ENCODE results near the gene FAF1. TPM values are rescaled to one million over a fixed set of nuclear protein-coding genes. Genes with fewer than 3 reads are reported as not detected.

Gene FAF1
- total RNA-seq, 2 donors from 2014 or later: 60.3 to 66.7 TPM

DNA sequence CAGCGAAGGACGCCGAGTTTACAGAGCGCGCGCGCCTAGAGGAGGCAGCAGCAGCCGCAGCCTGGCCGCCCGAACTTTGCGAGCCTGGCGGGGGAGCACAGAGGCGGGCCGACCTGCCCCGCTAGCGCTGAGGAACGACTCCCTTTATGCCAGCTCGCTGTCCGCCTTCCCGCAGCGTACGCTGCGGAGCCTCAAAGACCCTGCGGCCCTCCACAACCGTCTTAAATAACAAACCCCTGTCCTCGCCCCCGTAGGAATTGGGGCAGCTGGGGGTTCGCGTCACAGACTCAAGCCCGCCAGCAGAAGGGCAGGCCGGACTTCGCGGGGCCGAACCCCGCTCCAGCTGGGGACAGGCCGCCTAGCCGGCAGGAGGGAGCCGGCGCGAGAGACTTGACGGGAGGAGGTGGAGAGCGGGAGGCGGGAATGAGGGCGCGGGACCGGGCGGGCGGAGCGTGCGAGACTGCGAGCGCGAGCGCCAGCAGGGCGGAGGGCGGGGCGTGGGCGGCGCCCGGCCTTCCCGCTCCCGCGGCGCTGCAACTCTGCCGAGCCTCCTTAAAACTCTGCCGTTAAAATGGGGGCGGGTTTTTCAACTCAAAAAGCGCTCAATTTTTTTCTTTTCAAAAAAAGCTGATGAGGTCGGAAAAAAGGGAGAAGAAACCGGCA, 8.2 kb upstream of the FAF1 start:
- Histone ChIP-seq H3K36me3 (no peaks in the 10 kb centered on the region), H3K9ac (ENCODE audit: low read depth in 2 of 2, low read length in 2 of 2) (peak overlapping the region; percentile 88 to 97), H3K4me1 (no peaks in the 10 kb centered on the region), H3K9me3 (no peaks in the 10 kb centered on the region), H3K27ac (peak overlapping the region; percentile 92), H3K4me3 (peak overlapping the region; percentile 79), H3K27me3 (no peaks in the 10 kb centered on the region)
- DNase-seq: peak; percentile 93
- intact Hi-C loops (cut with DNase I): no loop called here
- TF ChIP-seq, protein P1, sequence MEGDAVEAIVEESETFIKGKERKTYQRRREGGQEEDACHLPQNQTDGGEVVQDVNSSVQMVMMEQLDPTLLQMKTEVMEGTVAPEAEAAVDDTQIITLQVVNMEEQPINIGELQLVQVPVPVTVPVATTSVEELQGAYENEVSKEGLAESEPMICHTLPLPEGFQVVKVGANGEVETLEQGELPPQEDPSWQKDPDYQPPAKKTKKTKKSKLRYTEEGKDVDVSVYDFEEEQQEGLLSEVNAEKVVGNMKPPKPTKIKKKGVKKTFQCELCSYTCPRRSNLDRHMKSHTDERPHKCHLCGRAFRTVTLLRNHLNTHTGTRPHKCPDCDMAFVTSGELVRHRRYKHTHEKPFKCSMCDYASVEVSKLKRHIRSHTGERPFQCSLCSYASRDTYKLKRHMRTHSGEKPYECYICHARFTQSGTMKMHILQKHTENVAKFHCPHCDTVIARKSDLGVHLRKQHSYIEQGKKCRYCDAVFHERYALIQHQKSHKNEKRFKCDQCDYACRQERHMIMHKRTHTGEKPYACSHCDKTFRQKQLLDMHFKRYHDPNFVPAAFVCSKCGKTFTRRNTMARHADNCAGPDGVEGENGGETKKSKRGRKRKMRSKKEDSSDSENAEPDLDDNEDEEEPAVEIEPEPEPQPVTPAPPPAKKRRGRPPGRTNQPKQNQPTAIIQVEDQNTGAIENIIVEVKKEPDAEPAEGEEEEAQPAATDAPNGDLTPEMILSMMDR (IDR thresholded peaks at IDR 0.05): peak; percentile 3

DNA sequence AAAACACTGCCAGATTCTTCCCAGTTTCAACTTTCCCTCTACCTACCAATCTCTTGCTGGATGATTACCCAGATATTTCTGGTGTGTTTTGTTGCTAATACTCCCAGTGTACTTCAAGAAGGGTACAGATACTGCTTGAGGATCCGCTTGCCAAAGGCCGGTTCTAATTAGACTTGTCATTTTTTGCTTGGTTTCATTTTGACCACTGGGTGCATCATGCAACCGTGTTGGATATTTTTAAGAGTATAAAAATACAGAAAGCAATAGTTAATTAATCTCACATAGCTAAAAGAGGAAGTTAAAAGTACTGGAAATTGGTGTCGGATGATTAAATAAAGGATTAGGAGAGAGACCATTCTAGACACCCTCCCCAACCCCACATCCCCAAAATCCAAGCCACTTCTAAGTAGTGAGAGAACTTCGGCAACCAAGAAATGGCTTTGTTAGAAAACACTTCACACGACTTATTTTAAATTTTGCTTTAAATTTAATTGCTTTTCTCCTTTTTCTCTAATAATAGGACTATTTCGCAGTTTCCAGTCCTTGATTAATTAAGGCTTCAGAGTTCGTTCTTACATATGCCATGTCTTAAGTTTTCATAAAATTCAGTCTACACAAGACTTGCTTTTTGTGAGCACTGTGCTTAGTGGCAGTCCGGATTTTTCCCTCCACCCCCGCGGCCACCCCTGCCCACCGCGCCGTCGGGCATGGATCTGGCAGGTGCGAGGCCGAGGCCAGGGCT, 7.5 kb upstream of the FAF1 start:
- H3K4me1 ChIP-seq: no peaks in the 10 kb centered on the region
- intact Hi-C loops (cut with DNase I): no loop called here

DNA sequence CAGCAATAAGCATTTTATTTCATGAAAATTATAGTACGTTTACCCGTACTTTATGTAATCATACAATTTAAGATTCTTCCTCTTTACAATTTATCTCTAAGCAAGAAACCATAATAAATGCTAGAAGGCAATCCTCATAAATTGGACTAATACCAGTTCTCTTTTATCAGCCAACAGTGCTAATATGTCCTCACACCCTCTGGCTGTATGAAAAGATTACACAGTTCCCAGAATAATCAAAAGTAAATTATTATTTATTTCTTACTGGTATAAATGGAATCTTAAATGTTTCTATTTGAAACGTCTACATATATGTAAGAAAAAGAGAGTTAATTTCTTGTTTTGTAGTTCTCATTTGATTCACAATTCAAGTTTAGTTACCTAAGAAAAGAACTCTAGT, 6.9 kb upstream of the FAF1 start:
- TF ChIP-seq, protein P1 (IDR thresholded peaks at IDR 0.05): no peak
- Histone ChIP-seq H3K4me3 (no peak overlapping the region), H3K27me3 (no peaks in the 10 kb centered on the region), H3K4me1 (no peaks in the 10 kb centered on the region), H3K36me3 (no peaks in the 10 kb centered on the region), H3K9ac (ENCODE audit: low read depth in 2 of 2, low read length in 2 of 2) (peak overlapping the region in 1 of 2 donors; percentile 88), H3K9me3 (no peaks in the 10 kb centered on the region), H3K27ac (peak overlapping the region; percentile 92)
- no peak for DNase-seq
- intact Hi-C loops (cut with DNase I): no loop called here

More for the DNA sequence above, 7.5 kb upstream of the FAF1 start:
- DNase-seq: no peak
- Histone ChIP-seq H3K9me3 (no peaks in the 10 kb centered on the region), H3K4me3 (peak overlapping the region; percentile 79), H3K9ac (ENCODE audit: low read depth in 2 of 2, low read length in 2 of 2) (peak overlapping the region; percentile 88 to 97), H3K27me3 (no peaks in the 10 kb centered on the region), H3K27ac (peak overlapping the region; percentile 92), H3K36me3 (no peaks in the 10 kb centered on the region)
- TF ChIP-seq, protein P1 (IDR thresholded peaks at IDR 0.05): peak; percentile 35

DNA sequence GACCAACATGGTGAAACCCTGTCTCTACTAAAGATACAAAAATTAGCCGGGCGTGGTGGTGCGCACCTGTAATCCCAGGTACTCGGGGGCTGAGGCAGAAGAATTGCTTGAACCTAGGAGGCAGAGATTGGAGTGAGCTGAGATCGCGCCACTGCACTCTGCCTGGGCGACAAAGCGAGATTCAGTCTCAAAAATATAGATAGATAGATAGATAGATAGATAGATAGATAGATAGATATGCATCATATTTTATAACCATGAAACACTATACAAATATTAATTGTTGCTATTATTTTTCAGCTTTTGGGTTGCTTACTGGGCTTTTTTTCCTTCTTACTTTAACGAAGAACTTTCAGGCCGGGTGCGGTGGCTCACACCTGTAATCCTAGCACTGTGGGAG, 4.8 kb upstream of the FAF1 start:
- no peak for DNase-seq
- intact Hi-C loops (cut with DNase I): no loop called here
- no peaks in the 10 kb centered on the region for H3K27me3 ChIP-seq
- no peaks in the 10 kb centered on the region for H3K36me3 ChIP-seq
- no peak overlapping the region for H3K9ac ChIP-seq (ENCODE audit: low read depth in 2 of 2, low read length in 2 of 2)
- no peaks in the 10 kb centered on the region for H3K4me1 ChIP-seq
- H3K27ac ChIP-seq: no peak overlapping the region
- no peak overlapping the region for H3K4me3 ChIP-seq
- TF ChIP-seq, protein P1 (IDR thresholded peaks at IDR 0.05): no peak
- no peaks in the 10 kb centered on the region for H3K9me3 ChIP-seq

DNA sequence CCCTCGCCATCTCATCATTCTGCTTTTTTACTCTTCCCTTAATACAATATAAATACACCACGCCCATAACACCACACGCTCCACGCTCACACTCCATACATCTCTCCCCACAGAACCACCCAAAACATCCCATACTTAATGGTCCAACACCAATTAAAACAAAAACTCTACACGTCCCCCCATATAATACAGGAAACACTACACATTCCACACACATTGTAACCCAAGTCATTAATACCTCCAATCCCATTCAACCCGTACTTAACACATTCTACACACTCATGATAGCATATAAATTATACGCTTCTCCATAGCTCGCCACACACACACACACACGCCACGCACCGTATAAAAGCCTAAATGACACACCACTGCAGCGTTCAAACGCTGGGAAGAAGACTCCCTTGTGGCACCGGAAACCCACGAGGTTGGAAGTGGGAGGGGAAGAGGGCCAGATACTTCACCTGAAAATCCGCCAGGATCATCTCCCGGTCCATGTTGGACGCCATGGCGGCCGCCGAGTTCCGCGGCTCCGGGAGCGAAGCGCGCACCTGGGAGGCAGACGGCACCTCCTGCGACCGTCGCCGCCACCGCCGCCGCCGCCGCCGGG, 659 bp downstream of the FAF1 start:
- peak overlapping the region; percentile 75 for H3K4me3 ChIP-seq
- H3K27me3 ChIP-seq: no peaks in the 10 kb centered on the region
- H3K9ac ChIP-seq (ENCODE audit: low read depth in 2 of 2, low read length in 2 of 2): peak overlapping the region; percentile 80 to 92
- TF ChIP-seq, protein P1 (IDR thresholded peaks at IDR 0.05): no peak
- no peaks in the 10 kb centered on the region for H3K36me3 ChIP-seq
- H3K4me1 ChIP-seq: no peaks in the 10 kb centered on the region
- peak overlapping the region; percentile 88 for H3K27ac ChIP-seq
- H3K9me3 ChIP-seq: no peaks in the 10 kb centered on the region
- intact Hi-C loops (cut with DNase I): no loop called here
- DNase-seq: peak; percentile 39
